SK-N-SH (cell line): ENCODE data around the gene CENPP. TPM values are rescaled to one million over a fixed set of nuclear protein-coding genes. Genes with fewer than 3 reads are reported as not detected.

Experiments
- CTCF ChIA-PET: fragments of 300-600, 350-600 bp; formaldehyde crosslinking; extraction: SDS; loops from one replicate; lab custom pipeline; 2021; lab: Yijun Ruan, JAX
- POLR2A ChIA-PET: fragments of 350-600 bp; sonication (Branson Sonifier 250); formaldehyde crosslinking; extraction: SDS; loops from one replicate; lab custom pipeline; 2020; ENCODE audit warnings: antibody characterized with exemption, inconsistent platforms; lab: Yijun Ruan, JAX
- DNase-seq: peaks from one replicate; pipeline ENCODE4 v3.0.0; 2012
- H2AFZ ChIP-seq: fragments of 200-600 bp; sonication (generic); 2 replicates; pipeline ENCODE4 v1.8.1; 2016; ENCODE audit warnings: antibody characterized with exemption, mild to moderate bottlenecking, low read depth
- H3F3A ChIP-seq: fragments of 200-600 bp; sonication (generic); replicated peaks from 2 replicates; pipeline ENCODE3; 2016; ENCODE audit warnings: antibody characterized with exemption, mild to moderate bottlenecking; ENCODE audit not compliant: insufficient read depth
- H3K27ac ChIP-seq, 2 experiments: fragments of 200-500 bp in 1 of 2; fragments of 200-600 bp in 1 of 2; sonication (Bioruptor generic) in 1 of 2; sonication (generic), shearing (Covaris generic) in 1 of 2; 2 replicates each; pipeline versions ENCODE4 v1.5.1 to v1.6.1; 2014 to 2016; ENCODE audit warnings: low read depth in 2 of 2, inconsistent platforms in 1 of 2, low read length in 1 of 2, mild to moderate bottlenecking in 1 of 2, mixed read lengths in 1 of 2
- H3K27me3 ChIP-seq: fragments of 200-600 bp; sonication (generic), shearing (Covaris generic); 2 replicates; pipeline ENCODE4 v1.6.1; 2016; ENCODE audit warnings: mixed run types; ENCODE audit not compliant: insufficient read depth
- H3K36me3 ChIP-seq, 2 experiments: fragments of 200-500 bp in 1 of 2; fragments of 200-600 bp in 1 of 2; sonication (Bioruptor generic) in 1 of 2; sonication (generic) in 1 of 2; replicated peaks in 1 of 2; 2 replicates each; pipeline versions ENCODE3 to v1.5.1; 2014 to 2016; ENCODE audit warnings: low read length in 1 of 2, mild to moderate bottlenecking in 1 of 2; ENCODE audit not compliant: insufficient read depth in 2 of 2, control insufficient read depth in 1 of 2
- H3K4me1 ChIP-seq, 2 experiments: fragments of 200-500 bp in 1 of 2; fragments of 200-600 bp in 1 of 2; sonication (Bioruptor generic) in 1 of 2; sonication (generic), shearing (Covaris generic) in 1 of 2; 2 replicates each; pipeline versions ENCODE4 v1.5.1 to v1.6.1; 2014 to 2016; ENCODE audit warnings: low read depth in 1 of 2, low read length in 1 of 2, mixed run types in 1 of 2; ENCODE audit not compliant: insufficient read depth in 2 of 2, control insufficient read depth in 1 of 2
- H3K4me2 ChIP-seq: fragments of 200-600 bp; sonication (generic), shearing (Covaris generic); 2 replicates; pipeline ENCODE4 v1.6.1; 2017; ENCODE audit warnings: mixed run types
- H3K4me3 ChIP-seq, 2 experiments: fragments of 200-500 bp in 1 of 2; fragments of 200-600 bp in 1 of 2; sonication (Bioruptor generic) in 1 of 2; sonication (generic), shearing (Covaris generic) in 1 of 2; 2 replicates each; pipeline versions ENCODE4 v1.5.1 to v1.8.1; 2014 to 2016; ENCODE audit warnings: low read depth in 2 of 2, inconsistent platforms in 1 of 2, low read length in 1 of 2, mild to moderate bottlenecking in 1 of 2, mixed read lengths in 1 of 2, moderate library complexity in 1 of 2
- H3K79me2 ChIP-seq: fragments of 200-600 bp; sonication (generic); 2 replicates; pipeline ENCODE4 v1.8.1; 2017; ENCODE audit warnings: mild to moderate bottlenecking; ENCODE audit not compliant: insufficient read depth
- H3K9ac ChIP-seq: fragments of 200-600 bp; sonication (generic); 2 replicates; pipeline ENCODE4 v1.6.1; 2017; ENCODE audit warnings: mixed run types
- H3K9me2 ChIP-seq: fragments of 200-600 bp; sonication (generic); 2 replicates; pipeline ENCODE4 v1.6.1; 2017; ENCODE audit warnings: mixed run types
- H3K9me3 ChIP-seq: fragments of 200-600 bp; sonication (generic); 2 replicates; pipeline ENCODE4 v1.6.1; 2017; ENCODE audit warnings: mixed run types, mild to moderate bottlenecking, moderate library complexity
- H4K20me1 ChIP-seq: fragments of 200-600 bp; sonication (generic); 2 replicates; pipeline ENCODE4 v1.6.1; 2017; ENCODE audit warnings: mild to moderate bottlenecking, mixed run types; ENCODE audit not compliant: insufficient read depth
- CHD2 ChIP-seq: fragments of 150-350 bp; IDR thresholded peaks from 2 replicates; pipeline ENCODE4 v1.6.1; 2018; ENCODE audit warnings: low read length; ENCODE audit not compliant: partially characterized antibody
- EZH2phosphoT487 ChIP-seq: fragments of 200-600 bp; sonication (generic); IDR thresholded peaks from 2 replicates; pipeline ENCODE4 v1.6.1; 2017; ENCODE audit warnings: low read depth, mixed run types, mild to moderate bottlenecking, antibody characterized with exemption, moderate library complexity, borderline replicate concordance
- FOSL2 ChIP-seq: IDR thresholded peaks from 2 replicates; pipeline ENCODE4 v1.4.0; 2012; ENCODE audit warnings: low read depth, mild to moderate bottlenecking, moderate library complexity, borderline replicate concordance
- FOXJ3 ChIP-seq: sonication (generic); formaldehyde crosslinking; IDR thresholded peaks from 2 replicates; pipeline ENCODE4 v1.5.1; 2020; ENCODE audit warnings: mild to moderate bottlenecking, missing genetic modification reagents
- GABPA ChIP-seq: IDR thresholded peaks from 2 replicates; pipeline ENCODE4 v1.4.0; 2012; ENCODE audit warnings: low read depth, mild to moderate bottlenecking
- GATA2 ChIP-seq: sonication (generic); formaldehyde crosslinking; IDR thresholded peaks from 2 replicates; pipeline ENCODE4 v1.5.0; 2020; ENCODE audit warnings: mild to moderate bottlenecking, missing genetic modification reagents
- JUND ChIP-seq: IDR thresholded peaks from 2 replicates; pipeline ENCODE4 v1.4.0; 2012
- MEF2A ChIP-seq: IDR thresholded peaks from 2 replicates; pipeline ENCODE4 v1.4.0; 2012; ENCODE audit warnings: low read depth, borderline replicate concordance
- NFIC ChIP-seq: IDR thresholded peaks from 2 replicates; pipeline ENCODE4 v1.4.0; 2012; ENCODE audit warnings: borderline replicate concordance
- NRF1 ChIP-seq: IDR thresholded peaks from 2 replicates; pipeline ENCODE4 v1.6.1; 2012; ENCODE audit warnings: low read depth, mild to moderate bottlenecking, low read length
- POLR2AphosphoS5 ChIP-seq: IDR thresholded peaks from 2 replicates; pipeline ENCODE4 v1.6.1; 2012; ENCODE audit warnings: low read depth, low read length
- RAD21 ChIP-seq: IDR thresholded peaks from 2 replicates; pipeline ENCODE4 v1.6.1; 2012; ENCODE audit warnings: mild to moderate bottlenecking, low read length
- RFX5 ChIP-seq: IDR thresholded peaks from 2 replicates; pipeline ENCODE4 v1.6.1; 2012; ENCODE audit warnings: mild to moderate bottlenecking, improper control_type of control experiment, low read length
- RXRA ChIP-seq: IDR thresholded peaks from 2 replicates; pipeline ENCODE4 v1.4.0; 2012; ENCODE audit warnings: low read depth, mild to moderate bottlenecking, borderline replicate concordance
- TAF1 ChIP-seq: IDR thresholded peaks from 2 replicates; pipeline ENCODE4 v1.6.1; 2012; ENCODE audit warnings: low read depth, mild to moderate bottlenecking, low read length, moderate library complexity, borderline replicate concordance
- TCF12 ChIP-seq: IDR thresholded peaks from 2 replicates; pipeline ENCODE4 v1.4.0; 2012
- TEAD4 ChIP-seq: IDR thresholded peaks from 2 replicates; pipeline ENCODE4 v1.4.0; 2012; ENCODE audit warnings: mild to moderate bottlenecking, borderline replicate concordance; ENCODE audit not compliant: insufficient read depth
- WGBS: methylation state at CpG from one replicate; pipeline ENCODE4 v1.1.6; 2017; ENCODE audit warnings: low lambda C conversion rate; 5-methylcytosine and 5-hydroxymethylcytosine counted together
- polyA plus RNA-seq, 3 experiments: library from polyadenylated mRNA; depleted of rRNA; stranded (reverse); fragments of >200 nt; gene quantifications; 2 replicates each; pipeline ENCODE4 v1.2.3, GENCODE V29; 2012
- TF ChIP-seq, protein P1 (sequence below): fragments of 150-350 bp; IDR thresholded peaks from 2 replicates; pipeline ENCODE4 v1.6.1; 2017; ENCODE audit warnings: antibody characterized with exemption, low read length, low read depth, borderline replicate concordance
- TF ChIP-seq, protein P2 (sequence below): IDR thresholded peaks from 2 replicates; pipeline ENCODE4 v1.6.1; 2012; ENCODE audit warnings: mild to moderate bottlenecking, low read depth, low read length, moderate library complexity
- TF ChIP-seq, protein P3 (sequence below): fragments of 150-350 bp; IDR thresholded peaks from 2 replicates; pipeline ENCODE4 v1.6.1; 2016; ENCODE audit warnings: mild to moderate bottlenecking, low read depth, low read length
- TF ChIP-seq, protein P4 (sequence below): IDR thresholded peaks from 2 replicates; pipeline ENCODE4; 2012
- TF ChIP-seq, protein P5 (sequence below): IDR thresholded peaks from 2 replicates; pipeline ENCODE4 v1.4.0; 2012; ENCODE audit warnings: low read depth, borderline replicate concordance
- TF ChIP-seq, protein P6 (sequence below): IDR thresholded peaks from 2 replicates; pipeline ENCODE4 v1.4.0; 2012; ENCODE audit warnings: low read depth, borderline replicate concordance

The CENPP gene
- polyA plus RNA-seq, 1 of the 3 experiments (the other 2 are of a cell fraction): 1.3 TPM

DNA sequence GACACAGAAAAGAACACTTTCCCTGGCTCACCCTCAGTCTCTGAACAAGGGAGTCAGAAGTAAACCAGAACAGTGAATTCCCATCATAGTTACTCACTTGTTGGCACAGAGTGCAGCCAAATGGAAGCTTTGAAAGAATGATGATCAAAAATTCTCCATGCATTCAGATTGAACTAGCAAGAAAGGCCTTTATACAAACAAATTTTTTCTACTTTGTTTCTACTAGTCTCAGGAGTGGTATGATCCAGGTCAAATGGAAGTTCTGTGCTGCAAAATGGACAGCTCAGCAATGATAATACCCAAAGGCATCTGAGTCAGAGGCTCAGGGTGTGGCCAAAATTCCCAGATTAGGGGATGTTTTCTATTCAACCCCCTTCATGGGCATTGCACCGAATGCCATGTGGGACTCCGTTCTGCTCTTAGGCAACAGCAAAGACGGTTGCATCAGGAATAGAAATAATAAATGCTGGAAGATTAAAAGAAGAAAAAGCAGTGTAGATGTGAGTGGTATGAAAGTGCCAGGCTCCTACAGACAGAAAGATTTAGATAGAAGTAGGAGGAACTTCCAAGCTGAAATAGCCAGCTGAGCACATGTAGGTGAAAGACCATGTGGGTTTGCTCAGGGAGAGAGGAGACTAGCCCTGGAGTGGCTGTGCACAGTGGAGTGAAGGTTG, 180.6 kb downstream of the CENPP start:
- H2AFZ ChIP-seq: peak overlapping the region; percentile 42; the same call in 1 of the 2 replicates
- DNase-seq: no peak
- POLR2A ChIA-PET: no interaction called here
- peaks cover 25% of the 10 kb centered on the region for H3F3A ChIP-seq
- no peaks in the 10 kb centered on the region for H3K36me3 ChIP-seq
- peak overlapping the region; percentile 61; the same call in 1 of the 2 replicates for H3K4me2 ChIP-seq
- no peaks in the 10 kb centered on the region for H3K27me3 ChIP-seq
- H3K27ac ChIP-seq: peak overlapping the region; percentile 78 to 79; a peak in 3 of 4 replicates
- H3K79me2 ChIP-seq: no peaks in the 10 kb centered on the region
- H3K4me1 ChIP-seq: peaks cover 16 to 24% of the 10 kb centered on the region in 2 experiments; a peak in 3 of 4 replicates
- no peaks in the 10 kb centered on the region for H3K9me3 ChIP-seq
- no peaks in the 10 kb centered on the region for H4K20me1 ChIP-seq
- 53% methylated on average over 3 of the region's 3 CpGs for WGBS
- H3K4me3 ChIP-seq: peak overlapping the region in 1 of 2 experiments; percentile 6; a peak in 1 of 4 replicates
- H3K9me2 ChIP-seq: no peaks in the 10 kb centered on the region
- CTCF ChIA-PET: no interaction called here
- no peak overlapping the region; the same call in 1 of the 2 replicates for H3K9ac ChIP-seq
- TF ChIP-seq TCF12: peak; percentile 84
- TF ChIP-seq EZH2phosphoT487: no peak
- TF ChIP-seq, protein P1, sequence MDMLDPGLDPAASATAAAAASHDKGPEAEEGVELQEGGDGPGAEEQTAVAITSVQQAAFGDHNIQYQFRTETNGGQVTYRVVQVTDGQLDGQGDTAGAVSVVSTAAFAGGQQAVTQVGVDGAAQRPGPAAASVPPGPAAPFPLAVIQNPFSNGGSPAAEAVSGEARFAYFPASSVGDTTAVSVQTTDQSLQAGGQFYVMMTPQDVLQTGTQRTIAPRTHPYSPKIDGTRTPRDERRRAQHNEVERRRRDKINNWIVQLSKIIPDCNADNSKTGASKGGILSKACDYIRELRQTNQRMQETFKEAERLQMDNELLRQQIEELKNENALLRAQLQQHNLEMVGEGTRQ: no peak
- peak; percentile 47; the same call in 1 of the 2 replicates for TF ChIP-seq TEAD4
- peak; percentile 53 for TF ChIP-seq JUND
- TF ChIP-seq RXRA: no peak
- TF ChIP-seq FOXJ3 (CRISPR knock-in tag): no peak
- TF ChIP-seq, protein P2, sequence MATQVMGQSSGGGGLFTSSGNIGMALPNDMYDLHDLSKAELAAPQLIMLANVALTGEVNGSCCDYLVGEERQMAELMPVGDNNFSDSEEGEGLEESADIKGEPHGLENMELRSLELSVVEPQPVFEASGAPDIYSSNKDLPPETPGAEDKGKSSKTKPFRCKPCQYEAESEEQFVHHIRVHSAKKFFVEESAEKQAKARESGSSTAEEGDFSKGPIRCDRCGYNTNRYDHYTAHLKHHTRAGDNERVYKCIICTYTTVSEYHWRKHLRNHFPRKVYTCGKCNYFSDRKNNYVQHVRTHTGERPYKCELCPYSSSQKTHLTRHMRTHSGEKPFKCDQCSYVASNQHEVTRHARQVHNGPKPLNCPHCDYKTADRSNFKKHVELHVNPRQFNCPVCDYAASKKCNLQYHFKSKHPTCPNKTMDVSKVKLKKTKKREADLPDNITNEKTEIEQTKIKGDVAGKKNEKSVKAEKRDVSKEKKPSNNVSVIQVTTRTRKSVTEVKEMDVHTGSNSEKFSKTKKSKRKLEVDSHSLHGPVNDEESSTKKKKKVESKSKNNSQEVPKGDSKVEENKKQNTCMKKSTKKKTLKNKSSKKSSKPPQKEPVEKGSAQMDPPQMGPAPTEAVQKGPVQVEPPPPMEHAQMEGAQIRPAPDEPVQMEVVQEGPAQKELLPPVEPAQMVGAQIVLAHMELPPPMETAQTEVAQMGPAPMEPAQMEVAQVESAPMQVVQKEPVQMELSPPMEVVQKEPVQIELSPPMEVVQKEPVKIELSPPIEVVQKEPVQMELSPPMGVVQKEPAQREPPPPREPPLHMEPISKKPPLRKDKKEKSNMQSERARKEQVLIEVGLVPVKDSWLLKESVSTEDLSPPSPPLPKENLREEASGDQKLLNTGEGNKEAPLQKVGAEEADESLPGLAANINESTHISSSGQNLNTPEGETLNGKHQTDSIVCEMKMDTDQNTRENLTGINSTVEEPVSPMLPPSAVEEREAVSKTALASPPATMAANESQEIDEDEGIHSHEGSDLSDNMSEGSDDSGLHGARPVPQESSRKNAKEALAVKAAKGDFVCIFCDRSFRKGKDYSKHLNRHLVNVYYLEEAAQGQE: no peak; the same call in 1 of the 2 replicates
- TF ChIP-seq, protein P3, sequence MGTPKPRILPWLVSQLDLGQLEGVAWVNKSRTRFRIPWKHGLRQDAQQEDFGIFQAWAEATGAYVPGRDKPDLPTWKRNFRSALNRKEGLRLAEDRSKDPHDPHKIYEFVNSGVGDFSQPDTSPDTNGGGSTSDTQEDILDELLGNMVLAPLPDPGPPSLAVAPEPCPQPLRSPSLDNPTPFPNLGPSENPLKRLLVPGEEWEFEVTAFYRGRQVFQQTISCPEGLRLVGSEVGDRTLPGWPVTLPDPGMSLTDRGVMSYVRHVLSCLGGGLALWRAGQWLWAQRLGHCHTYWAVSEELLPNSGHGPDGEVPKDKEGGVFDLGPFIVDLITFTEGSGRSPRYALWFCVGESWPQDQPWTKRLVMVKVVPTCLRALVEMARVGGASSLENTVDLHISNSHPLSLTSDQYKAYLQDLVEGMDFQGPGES: no peak
- TF ChIP-seq NRF1: no peak
- TF ChIP-seq, protein P4, sequence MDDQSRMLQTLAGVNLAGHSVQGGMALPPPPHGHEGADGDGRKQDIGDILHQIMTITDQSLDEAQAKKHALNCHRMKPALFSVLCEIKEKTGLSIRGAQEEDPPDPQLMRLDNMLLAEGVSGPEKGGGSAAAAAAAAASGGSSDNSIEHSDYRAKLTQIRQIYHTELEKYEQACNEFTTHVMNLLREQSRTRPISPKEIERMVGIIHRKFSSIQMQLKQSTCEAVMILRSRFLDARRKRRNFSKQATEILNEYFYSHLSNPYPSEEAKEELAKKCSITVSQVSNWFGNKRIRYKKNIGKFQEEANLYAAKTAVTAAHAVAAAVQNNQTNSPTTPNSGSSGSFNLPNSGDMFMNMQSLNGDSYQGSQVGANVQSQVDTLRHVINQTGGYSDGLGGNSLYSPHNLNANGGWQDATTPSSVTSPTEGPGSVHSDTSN: peak; percentile 45
- TF ChIP-seq, protein P5, sequence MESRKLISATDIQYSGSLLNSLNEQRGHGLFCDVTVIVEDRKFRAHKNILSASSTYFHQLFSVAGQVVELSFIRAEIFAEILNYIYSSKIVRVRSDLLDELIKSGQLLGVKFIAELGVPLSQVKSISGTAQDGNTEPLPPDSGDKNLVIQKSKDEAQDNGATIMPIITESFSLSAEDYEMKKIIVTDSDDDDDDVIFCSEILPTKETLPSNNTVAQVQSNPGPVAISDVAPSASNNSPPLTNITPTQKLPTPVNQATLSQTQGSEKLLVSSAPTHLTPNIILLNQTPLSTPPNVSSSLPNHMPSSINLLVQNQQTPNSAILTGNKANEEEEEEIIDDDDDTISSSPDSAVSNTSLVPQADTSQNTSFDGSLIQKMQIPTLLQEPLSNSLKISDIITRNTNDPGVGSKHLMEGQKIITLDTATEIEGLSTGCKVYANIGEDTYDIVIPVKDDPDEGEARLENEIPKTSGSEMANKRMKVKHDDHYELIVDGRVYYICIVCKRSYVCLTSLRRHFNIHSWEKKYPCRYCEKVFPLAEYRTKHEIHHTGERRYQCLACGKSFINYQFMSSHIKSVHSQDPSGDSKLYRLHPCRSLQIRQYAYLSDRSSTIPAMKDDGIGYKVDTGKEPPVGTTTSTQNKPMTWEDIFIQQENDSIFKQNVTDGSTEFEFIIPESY: no peak
- no peak for TF ChIP-seq TAF1
- TF ChIP-seq GABPA: no peak
- no peak for TF ChIP-seq MEF2A
- TF ChIP-seq GATA2: no peak
- no peak for TF ChIP-seq RAD21
- no peak for TF ChIP-seq RFX5
- TF ChIP-seq POLR2AphosphoS5: peak; percentile 43; the same call in 1 of the 2 replicates
- TF ChIP-seq CHD2: no peak
- TF ChIP-seq, protein P6, sequence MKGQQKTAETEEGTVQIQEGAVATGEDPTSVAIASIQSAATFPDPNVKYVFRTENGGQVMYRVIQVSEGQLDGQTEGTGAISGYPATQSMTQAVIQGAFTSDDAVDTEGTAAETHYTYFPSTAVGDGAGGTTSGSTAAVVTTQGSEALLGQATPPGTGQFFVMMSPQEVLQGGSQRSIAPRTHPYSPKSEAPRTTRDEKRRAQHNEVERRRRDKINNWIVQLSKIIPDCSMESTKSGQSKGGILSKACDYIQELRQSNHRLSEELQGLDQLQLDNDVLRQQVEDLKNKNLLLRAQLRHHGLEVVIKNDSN: no peak
- peak; percentile 48; the same call in 1 of the 2 replicates for TF ChIP-seq FOSL2
- peak; percentile 90 for TF ChIP-seq NFIC
